HG03432 (cell line): ENCODE data around the gene LMBR1.
A peak's percentile ranks its signal among the peaks of the same experiment; 100 is the strongest.
"Not testable (repeated sequence)": the region's sequence is repeated elsewhere in the genome, so short reads cannot be mapped to it uniquely, and the experiment has no call there.

Source experiments
- ATAC-seq: cut with Tn5 transposase; IDR thresholded peaks from one replicate; pipeline ENCODE4 v1.9.1; 2021; ENCODE audit warnings: mild to moderate bottlenecking, moderate library complexity; ENCODE audit not compliant: unreplicated experiment

LMBR1 gene

DNA sequence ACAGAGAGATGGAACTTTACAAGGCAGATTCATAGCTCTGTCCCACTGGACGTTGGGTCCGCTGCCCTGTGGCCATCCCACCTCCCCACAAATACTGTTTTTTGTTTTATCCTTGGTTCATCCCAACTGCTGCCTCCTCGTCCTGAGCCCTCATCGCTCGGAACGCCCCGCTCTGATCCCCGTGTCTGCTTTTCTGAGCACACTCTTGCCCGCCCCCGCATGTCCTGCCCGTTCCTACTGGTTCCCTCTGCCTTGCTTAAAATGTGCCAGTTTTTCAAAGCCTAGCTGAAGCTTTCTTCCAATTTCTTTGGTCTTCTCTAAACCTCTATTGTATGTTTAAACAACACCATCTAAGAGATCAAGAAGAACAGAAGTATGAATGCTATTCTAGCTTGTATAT is 233.0 kb downstream of the LMBR1 start:
- ATAC-seq, result no peak

DNA sequence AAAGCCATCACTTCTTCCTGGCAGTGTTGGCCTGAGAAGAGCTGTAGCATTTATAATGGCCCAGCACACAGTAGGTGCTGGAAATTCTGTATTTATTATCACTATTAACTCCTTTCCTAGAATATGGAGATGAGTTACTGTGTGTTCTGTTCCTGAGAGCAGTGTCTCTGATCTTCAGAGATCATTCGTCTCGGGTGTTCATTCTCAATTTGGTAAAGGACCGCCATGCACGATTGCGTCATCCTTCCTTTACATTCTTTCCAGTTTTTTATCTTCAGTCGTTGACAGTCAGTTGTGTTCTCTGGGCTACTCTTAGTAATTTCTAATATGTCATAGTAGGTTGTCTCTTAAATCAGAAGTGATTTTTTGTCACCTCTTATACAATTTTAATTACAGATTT is 233.8 kb downstream of the LMBR1 start:
- ATAC-seq, result no peak

DNA sequence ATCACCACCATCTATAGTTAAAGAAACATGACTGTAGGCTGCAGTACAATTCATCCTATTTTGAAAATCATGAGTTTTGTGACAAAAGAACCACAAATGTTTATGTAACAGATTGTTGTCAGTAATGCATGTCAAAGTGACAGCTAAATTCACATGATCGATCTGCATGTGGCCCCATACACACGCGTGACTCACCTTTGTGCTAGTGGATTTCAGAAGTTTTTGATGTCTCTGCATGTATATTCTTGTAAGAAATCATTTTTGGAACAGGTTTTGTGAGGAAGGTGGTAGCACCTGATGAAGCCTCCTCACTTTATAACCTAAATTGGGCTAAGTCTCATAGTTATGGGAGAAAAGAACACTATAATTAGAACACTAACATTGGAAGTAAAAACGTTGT is 235.3 kb downstream of the LMBR1 start:
- ATAC-seq, result no peak

DNA sequence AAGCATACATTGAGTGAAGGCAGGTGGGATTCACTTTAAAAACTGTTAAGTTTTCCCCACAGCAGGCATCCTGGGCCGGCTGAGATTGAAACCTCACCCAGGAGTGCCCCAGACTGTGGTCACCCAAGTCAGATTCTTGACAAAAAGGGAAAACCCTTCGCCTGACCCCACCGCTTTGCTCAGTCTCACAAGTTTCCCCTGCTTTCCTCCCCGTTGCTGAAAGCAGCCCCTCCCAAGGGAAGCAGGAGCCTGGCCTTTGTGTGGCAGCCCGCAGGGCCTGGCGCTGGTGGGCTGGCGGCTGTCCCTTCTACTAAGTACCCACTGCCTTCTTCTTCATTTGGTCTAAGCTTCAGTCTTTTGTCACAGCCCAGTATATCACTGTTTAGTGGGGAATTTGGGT is 236.4 kb downstream of the LMBR1 start:
- peak; percentile 81 for ATAC-seq

DNA sequence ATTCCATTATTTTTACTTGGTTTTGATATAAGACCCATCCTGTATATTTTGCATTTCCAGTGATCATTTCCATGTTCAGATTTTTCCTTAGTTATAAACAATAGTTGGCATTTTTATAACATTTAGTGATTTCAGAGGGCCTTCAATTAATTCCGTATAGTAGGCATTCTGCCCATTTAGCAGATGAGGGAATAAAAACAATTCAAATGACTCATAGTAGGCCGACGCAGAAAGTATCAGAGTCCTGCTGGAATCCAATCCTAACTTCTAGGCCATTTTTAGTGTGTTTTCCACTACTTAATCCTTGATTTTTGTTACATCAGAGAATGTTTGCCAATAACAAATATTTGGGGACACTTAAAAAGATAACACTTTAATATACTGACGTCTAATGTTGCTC is 237.0 kb downstream of the LMBR1 start:
- no peak for ATAC-seq

DNA sequence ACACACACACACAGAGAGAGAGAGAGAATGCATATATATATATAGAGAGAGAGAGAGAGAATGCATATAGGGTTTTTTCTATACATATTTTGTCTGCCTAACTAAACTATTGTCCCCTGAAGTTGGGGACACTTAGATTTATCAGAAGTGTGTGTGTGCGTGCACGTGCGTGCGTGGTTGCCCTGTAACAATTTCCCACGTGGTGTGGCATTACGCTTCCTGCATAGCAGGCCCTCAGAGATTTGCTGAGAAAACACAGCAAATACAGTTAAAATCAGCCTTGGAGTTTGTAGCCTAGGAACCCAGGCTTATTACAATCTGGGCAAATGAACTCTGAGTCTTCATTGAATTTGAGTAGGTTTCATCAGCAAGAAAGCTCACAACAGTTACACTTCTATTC is 237.7 kb downstream of the LMBR1 start:
- ATAC-seq, result no peak

DNA sequence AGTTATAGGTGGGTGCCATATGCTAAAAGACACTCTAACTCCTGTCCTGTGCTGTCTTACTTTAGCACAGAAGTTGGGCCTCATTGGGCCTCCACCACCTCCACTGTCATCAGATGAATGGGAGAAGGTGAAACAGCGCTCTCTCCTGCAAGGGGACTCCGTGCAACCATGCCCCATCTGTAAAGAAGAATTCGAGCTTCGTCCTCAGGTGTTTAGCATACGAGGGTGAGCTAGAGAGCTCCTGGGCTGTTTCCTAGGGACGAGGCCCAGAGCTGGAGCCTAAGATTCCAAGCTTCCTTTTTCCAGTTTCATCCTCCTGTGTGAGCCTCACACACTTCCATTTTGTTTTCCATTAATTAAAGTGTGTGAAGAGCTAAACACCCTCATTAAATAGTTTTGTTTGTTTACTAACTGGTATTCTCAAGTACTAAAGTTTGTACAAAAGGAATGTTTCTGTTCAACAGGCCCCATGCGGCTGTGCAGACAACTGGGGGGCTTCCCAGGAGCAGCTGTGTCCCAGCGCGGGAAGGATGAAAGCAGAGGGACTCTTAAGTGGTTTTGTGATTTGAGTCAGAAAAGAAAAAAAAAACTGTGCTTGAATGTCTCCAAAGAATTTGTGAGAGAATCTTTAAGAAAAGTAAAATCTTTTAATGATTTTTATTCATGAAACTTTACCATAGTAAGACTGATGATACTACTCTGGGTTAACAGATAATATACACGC is 238.3 kb downstream of the LMBR1 start:
- no peak for ATAC-seq

DNA sequence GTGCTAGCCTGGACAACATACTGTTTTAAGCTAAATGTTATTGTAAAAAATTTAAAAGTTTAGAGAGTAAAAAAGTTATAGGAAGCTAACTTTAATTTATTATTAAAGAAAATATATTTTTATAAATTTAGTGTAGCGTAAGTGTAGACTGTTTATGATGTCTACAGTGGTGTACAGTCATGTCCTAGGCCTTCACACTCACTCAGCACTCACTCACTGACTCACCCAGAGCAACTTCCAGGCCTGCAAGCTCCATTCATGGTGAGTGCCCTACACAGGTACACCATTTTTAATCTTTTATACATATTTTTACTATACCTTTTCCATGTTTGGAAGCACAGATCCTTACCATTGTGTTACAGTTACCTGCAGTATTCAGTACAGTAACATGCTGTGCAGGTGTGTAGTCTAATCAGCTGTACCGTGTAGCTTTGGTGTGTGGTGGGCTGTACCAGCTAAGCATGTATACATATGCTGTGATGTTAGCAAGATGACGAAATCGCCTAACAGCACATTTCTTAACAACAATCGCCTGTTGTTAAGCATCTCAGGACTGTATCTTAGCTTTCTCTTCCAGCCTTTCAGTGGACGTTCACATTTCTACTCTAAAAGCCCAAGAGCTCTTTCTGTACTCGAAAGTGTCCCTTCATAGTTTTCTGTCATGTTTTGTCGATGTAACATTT is 240.0 kb downstream of the LMBR1 start:
- no peak for ATAC-seq

DNA sequence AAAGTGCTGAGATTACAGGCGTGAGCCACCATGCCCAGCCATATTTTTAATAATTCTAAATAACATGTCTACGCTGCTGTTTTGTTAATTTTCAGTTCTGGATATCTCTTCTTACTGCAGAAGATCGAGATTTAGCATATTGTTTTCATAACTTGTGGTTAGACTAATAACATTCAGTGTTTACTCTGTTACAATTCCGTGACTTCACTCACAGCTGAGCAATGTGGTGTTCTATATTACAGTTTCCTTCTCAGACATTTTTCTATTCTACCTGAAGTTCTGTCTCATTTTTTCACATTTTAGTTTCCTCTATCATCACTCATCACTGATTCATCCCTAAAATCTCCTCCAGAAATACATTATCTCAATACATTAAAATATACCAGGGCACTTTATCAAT is 241.5 kb downstream of the LMBR1 start:
- no peak for ATAC-seq

DNA sequence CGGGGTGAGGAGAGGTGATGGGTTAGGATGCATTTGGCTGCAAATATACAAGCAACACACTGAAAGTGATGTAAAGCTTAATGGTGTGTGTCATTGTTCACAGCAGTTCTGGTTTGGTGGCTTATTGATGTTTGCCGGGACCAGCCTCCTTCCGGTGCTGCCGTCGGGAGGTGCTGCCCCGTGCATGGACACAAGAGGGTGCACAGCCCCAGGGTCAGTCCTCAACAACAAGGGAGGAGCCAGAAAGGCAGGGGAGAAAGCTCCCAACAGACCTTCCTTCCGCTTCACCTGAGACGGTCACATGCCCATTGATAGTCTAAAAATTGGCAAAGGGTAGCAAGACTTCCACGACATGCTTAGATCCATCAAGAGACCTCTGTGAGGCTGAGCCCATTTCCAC is 242.9 kb downstream of the LMBR1 start:
- ATAC-seq, result peak; percentile 45

DNA sequence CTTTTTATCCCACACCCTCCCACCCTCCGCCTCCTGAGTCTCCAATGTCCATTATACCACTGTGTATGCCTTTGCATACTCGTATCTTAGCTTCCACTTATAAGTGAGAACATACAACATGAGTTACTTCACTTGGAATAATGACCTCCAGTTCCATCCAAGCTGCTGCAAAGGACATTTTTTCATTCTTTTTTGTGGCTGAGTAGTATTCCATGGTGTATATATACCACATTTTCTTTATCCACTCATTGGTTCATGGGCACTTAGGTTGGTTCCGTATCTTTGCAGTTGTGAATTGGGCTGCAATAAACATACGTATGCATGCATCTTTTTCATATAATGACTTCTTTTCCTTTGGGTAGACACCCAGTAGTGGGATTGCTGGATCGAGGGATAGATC is 245.7 kb downstream of the LMBR1 start:
- not testable (repeated sequence) for ATAC-seq

DNA sequence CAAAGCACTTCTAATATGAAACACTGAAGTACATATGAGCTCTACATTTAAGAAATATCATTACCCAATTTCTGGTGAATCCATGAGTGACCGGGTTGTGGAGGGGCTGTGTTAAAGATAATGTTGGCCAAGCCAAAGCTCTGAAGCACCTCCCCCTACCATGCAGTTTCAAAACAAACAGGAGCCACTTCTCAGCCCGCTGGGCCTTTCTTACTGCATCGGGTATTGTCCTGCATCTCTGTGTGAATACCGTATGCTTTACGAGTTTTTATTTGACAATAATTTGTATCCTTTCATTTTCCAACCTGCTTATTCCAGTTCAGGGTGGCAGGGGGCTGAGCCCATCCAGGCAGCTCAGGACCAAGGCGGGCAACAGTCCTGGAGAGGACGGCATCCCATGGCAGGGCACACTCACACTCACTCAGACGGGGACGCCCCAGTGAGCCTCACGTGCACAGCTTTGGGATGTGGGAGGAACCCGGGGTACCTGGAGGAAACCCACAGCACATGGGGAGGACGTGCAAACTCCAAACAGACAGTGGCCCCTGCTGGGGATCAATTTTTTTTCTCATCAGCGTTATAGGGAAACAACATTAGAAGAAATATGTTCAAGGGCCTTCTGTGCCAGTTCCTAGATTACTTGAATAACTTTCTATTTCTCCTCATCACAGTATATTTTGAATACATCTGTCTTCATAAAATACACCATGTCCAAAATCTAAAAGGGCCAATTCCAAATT is 250.5 kb downstream of the LMBR1 start:
- ATAC-seq, result no peak

DNA sequence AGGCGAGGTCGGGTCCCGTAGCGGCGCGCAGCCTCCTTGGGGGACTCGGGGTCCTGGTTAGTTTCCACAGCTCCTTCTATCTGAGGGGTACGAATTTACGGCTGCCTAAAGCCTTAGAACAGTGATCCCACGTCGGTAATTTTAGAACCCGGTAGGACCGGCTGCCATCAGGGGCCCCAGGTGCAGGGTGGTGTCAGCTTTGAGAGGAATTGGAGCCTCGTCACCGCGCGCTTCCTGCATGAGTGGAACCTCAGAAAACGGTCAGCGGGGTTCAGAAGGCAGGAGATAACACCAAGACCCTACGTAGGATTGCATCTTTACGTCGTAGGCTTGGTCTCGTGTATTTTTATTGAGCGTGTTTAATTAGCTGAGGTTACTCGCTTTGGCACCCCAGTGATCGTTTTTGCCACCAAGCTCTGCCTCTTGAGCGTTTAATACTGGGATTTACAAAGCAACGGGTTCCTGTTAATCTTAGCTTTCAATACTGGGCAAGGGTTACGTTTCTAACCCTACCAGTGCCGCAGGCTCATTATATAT is 252.0 kb downstream of the LMBR1 start:
- ATAC-seq, result peak; percentile 62

DNA sequence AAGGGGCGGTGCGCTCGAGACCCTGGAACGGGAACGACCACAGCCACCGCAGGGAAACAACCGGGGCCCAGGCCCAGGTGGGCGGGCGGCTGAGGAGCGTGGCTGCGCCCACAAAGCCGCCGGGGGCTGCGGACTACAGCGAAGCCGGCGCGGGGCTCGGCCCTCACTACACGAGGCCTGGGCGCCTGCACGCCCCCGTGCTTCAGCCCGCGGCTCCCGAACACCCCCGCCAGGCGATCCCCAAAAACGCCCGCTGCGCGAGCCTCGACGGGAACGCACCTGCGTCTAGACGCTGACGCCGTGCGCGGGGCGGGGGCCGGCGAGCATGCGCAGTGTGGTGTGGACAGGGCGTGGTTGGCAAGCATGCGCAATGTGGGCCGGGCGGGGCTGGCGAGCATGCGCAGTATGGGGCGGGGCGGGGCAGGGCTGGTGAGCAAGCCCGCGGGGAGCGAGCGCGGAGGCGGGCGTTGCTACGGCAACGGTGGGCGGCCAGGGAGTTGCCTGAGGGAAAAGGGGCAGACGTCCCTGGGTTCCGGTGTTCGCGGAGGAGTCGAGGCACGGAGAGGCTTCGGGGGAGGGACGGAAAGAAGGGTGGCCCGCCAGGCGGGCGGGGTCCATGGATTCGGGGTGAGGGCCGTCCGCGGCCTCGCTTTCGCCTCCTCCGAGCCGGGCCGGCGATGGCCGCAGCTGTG is 252.6 kb downstream of the LMBR1 start, which contains the start of gene RNF32:
RNF32 (plus strand) TSS at position 518 of the 692 bp plus-strand sequence. CDS start 3,104 bp downstream, outside the sequence.
- peak; percentile 90 for ATAC-seq

DNA sequence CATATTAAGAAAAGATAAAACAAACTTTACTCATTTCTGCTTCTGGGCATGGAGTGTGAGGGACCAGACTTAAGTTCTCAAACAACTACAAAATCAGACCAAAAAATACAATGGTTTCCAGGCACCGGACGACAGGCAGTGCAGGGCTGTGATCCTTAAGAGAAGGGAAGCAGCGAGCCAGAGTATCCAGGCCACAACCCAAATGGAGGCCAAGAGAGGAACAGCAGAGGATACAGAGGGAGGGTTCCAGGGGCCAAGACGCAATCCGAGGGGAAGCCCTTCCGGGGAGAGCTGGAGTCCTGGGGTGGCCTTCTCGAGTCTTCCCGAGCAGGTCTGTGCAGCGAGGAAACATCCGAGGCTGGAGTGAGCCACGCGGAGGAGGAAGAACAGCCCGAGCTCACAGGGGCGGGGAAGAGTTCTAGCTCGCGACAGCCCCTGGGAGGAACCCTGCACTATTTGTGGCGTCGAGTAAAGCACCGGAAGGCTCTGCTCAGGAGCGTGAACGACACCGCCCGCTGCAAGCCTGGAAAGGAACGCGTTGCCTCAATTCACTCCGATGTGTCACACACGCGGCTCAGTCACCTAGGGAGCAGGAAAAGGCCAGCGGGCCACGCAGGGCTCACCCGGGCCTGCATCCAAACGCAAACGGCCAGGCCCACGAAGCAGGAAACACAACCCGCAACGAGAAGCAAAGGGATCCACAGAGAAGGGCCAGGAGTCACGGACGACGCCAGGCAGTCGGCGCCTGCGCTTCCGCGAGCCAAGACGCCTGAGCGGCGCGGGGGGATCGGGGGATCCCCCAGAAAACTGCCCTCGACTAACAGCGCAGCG is 253.3 kb downstream of the LMBR1 start:
- ATAC-seq, result no peak

DNA sequence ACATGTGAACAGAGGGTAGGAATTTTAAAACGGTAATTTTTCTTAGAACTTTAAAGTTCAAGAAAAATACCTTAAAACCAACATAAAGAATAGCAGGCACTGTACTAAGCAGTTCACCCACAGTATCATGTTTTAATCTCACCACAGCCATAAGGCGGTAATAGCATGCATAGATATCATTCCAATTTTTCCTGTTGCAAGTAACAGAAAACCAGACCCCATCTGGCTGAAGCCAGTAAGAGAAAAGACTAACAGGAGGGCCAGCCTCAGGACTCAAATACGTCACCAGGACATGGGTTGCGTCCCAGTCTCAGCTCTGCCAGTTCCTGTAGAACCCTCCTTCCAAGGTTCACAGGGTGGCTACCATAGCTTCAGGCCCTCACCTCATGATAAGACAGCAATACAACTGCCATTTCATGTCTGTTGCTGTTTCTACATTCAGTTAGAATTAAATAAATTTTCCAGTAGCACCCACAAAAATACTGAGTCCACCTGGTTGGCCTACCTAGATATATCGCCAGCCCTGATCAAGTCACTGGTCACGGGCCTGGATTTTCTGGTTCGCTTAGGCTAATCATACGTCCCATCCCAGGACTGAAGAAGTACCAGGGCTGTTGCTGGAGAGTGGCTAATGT is 254.4 kb downstream of the LMBR1 start:
- ATAC-seq, result no peak

DNA sequence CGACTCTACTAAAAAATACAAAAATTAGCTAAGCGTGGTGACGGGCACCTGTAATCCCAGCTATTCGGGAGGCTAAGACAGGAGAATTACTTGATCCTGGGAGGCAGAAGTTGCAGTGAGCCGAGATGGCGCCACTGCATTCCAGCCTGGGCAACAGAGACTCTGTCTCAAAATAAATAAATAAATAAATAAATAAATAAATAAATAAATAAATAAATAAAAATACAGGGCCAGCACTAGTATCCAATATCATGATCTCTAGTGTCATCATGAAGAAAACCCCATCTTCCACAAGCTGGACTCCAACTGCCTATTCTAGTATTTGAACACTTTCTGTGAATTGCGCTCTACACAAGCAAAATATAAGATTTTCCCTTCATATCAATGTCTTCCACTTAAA is 255.9 kb downstream of the LMBR1 start:
- not testable (repeated sequence) for ATAC-seq

DNA sequence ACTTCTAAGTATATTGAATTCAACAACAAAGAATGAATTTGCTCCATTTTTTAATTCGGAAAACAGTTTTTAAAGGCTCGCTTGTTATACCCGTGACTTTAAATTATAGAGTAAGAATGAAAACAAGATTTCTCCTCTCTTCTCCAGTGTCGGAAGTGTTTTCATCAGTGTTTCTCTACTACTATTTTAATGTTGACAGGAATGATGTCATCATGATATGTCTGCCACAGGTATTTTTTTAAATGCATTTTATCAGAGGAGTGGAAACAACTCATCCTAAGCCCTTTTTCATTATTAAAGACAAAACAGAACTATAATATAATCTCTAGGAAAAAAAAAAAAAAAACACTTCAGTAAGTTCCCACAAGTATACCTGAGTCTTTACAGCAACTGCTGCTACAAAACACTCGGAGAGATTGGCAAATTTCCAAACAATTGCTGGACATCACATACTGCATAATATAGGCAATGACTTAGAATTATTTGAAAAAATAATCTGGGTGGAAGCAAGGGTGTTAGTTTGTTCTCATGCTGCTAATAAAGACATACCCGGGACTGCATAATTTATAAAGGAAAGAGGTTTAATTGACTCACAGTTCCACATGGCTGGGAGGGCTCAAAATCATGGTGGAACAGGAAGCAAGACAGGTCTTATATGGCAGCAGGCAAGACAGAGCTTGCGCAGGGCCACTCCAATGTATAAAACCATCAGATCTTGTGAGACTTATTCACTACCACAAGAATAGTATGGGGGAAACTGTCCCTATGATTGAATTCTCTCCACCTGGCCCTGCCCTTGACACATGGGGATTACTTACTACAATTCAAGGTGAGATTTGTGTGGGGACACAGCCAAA is 257.2 kb downstream of the LMBR1 start:
- ATAC-seq, result no peak

DNA sequence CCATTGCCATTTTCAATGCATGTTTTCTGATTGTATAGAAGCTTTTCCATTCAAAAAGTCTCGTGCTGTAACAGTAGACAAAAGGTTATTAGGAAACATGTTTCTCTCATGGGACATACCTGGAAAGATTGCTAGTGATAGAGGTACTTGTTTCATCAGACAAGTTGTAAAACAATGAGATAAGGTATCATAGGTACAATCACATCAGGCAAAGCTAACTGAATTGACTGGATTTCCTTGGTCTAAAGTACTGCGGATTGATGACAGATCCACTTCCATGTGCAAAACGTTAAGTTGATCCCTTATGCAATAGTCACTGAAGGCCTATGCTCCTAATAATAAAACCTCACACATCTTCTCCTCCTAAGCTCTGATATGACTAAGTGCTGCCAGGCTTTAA is 258.9 kb downstream of the LMBR1 start:
- ATAC-seq, result no peak
